Measurements from ENCODE around the gene KCNK7. TPM values are rescaled to one million over a fixed set of nuclear protein-coding genes. Genes with fewer than 3 reads are reported as not detected.

The KCNK7 gene
- total and polyA plus RNA-seq, 2 donors (not counting 3 experiments of a cell fraction or from before 2014, with no cell fraction given) = 0.17 to 0.60 TPM

- BruUV-seq (replicated peaks) = no TSS peak
- Histone ChIP-seq H3K4me2 (ENCODE audit: insufficient read depth, low read length) (no peak overlapping the region), H4K20me1 (replicated peaks; ENCODE audit: control insufficient read depth, extremely low read depth, insufficient read depth, low read length) (no peaks in the 10 kb centered on the region), H3K9me3 (replicated peaks; ENCODE audit: control insufficient read depth, insufficient read depth, low read length) (no peaks in the 10 kb centered on the region), H3K36me3 (ENCODE audit: control insufficient read depth in 2 of 2, extremely low read depth in 1 of 2, insufficient read depth in 2 of 2, low read length in 2 of 2) (peaks cover 9 to 54% of the 10 kb centered on the region in 2 experiments), H2AFZ (ENCODE audit: low read depth, low read length) (no peak overlapping the region), H3K4me3 (replicated peaks in 1 of 3; ENCODE audit: insufficient read depth in 1 of 3, low read depth in 1 of 3, low read length in 3 of 3) (no peak overlapping the region), H3K79me2 (ENCODE audit: control insufficient read depth, insufficient read depth, low read length) (peaks cover 2% of the 10 kb centered on the region), H3K4me1 (ENCODE audit: control insufficient read depth, extremely low read depth, insufficient read depth, low read length) (peaks cover 9% of the 10 kb centered on the region), H3K27me3 (ENCODE audit: control insufficient read depth in 2 of 2, insufficient read depth in 2 of 2, low read length in 2 of 2) (no peaks in the 10 kb centered on the region), H3K9me1 (replicated peaks; ENCODE audit: control insufficient read depth, extremely low read depth, insufficient read depth, low read length) (no peaks in the 10 kb centered on the region), H3K9ac (replicated peaks; ENCODE audit: extremely low read depth, insufficient read depth, low read length) (no peak overlapping the region), H3K27ac (ENCODE audit: insufficient read depth, low read depth, low read length) (no peak overlapping the region)
- FAIRE-seq = no peak
- POLR2A ChIA-PET = no interaction called here
- dilution Hi-C loops (cut with MboI; ENCODE audit: extremely low pct_ligation_motif_present, low sequenced_read_pairs) (no loop called here), intact Hi-C loops (cut with micrococcal nuclease) (no loop called here)
- CTCF ChIA-PET = interaction anchor here (1.1 to 1.7 kb wide), 2 partner anchors 20 to 184 kb away, joined by 3 read pairs; no protein-coding TSS in a partner anchor
- no peak for DNase-seq (ENCODE audit: low read depth, low spot score)
- TF ChIP-seq MYC (IDR thresholded peaks at IDR 0.05; ENCODE audit: low read depth, low read length) (no peak), CTCF (IDR thresholded peaks at IDR 0.05; ENCODE audit: extremely low read depth in 1 of 2, insufficient read depth in 1 of 2, low read depth in 1 of 2, low read length in 2 of 2) (no peak), MAX (IDR thresholded peaks at IDR 0.05; ENCODE audit: insufficient read depth, insufficient read length) (no peak), GATA2 (IDR thresholded peaks at IDR 0.05; ENCODE audit: insufficient read depth, insufficient read length, low read depth, low read length) (no peak), POLR2AphosphoS5 (IDR thresholded peaks at IDR 0.05; ENCODE audit: insufficient read depth, low read depth, low read length) (no peak), JUN (IDR thresholded peaks at IDR 0.05; ENCODE audit: borderline replicate concordance, insufficient read depth, insufficient read length, low read depth) (no peak), POLR2A (IDR thresholded peaks at IDR 0.05; ENCODE audit: low read depth, low read length) (no peak), FOS (IDR thresholded peaks at IDR 0.05; ENCODE audit: borderline replicate concordance, insufficient read depth, low read length) (no peak), EZH2 (IDR thresholded peaks at IDR 0.05; ENCODE audit: borderline replicate concordance, low read depth, low read length, severe bottlenecking) (no peak)
Measured at GRCh38 chr11:65633390-65634108, 37.9 kb upstream of the KCNK7 start.

Data from endothelial cell of umbilical vein (primary cell).